ENCODE results near the gene NUDT3.
"Not testable (repeated sequence)": the region's sequence is repeated elsewhere in the genome, so short reads cannot be mapped to it uniquely, and the experiment has no call there.

Gene NUDT3

DNA sequence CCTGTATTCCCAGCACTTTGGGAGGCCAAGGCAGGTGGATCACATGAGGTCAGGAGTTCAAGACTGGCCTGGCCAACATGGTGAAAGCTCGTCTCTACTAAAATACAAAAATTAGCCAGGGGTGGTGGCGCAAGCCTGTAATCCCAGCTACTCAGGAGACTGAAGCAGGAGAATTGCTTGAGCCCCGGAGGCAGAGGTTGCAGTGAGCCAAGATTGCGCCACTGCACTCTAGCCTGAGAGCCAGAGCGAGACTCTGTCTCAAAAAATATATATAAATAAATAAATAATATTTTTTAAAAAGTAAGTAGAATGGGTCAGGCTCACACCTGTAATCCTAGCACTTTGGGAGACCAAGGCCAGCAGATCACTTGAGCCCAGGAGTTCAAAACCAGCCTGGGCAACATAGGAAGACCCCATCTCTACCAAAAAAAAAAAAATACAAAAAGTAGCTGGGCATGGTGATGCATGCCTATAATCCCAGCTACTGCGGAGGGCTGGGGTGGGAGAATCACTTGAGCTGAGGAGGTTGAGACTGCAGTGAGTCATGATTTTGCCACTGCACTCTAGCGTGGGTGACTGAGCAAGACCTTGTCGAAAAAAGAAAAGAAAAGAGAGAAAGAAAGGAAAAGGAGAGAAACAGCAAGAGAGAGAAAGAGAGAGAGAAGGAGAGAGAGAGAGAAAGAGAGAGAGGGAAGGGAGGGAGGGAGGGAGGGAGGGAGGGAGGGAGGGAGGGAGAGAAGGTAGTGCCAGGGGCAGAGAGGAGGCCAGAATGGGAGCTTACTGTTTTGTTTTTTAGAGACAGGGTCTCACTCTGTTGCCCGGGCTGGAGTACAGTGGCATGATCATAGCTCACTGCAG, 26.5 kb downstream of the NUDT3 start:
- FAIRE-seq = not testable (repeated sequence)

DNA sequence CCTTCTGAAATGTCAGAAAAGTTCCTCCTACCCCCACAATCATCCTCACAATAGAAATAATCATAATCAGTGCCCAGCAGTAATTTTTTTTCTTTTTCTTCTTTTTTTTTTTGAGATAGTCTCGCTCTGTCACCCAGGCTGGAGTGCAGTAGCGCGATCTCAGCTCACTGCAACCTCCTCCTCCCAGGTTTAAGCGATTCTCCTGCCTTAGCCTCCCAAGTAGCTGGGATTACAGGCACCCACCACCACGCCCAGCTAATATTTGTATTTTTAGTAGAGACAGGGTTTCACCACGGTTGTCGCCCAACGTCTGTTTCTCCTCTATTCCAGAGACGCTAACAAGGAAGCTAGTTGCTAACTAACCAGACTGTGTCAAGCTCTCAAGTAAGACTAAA, 28.8 kb downstream of the NUDT3 start:
- FAIRE-seq = not testable (repeated sequence)

DNA sequence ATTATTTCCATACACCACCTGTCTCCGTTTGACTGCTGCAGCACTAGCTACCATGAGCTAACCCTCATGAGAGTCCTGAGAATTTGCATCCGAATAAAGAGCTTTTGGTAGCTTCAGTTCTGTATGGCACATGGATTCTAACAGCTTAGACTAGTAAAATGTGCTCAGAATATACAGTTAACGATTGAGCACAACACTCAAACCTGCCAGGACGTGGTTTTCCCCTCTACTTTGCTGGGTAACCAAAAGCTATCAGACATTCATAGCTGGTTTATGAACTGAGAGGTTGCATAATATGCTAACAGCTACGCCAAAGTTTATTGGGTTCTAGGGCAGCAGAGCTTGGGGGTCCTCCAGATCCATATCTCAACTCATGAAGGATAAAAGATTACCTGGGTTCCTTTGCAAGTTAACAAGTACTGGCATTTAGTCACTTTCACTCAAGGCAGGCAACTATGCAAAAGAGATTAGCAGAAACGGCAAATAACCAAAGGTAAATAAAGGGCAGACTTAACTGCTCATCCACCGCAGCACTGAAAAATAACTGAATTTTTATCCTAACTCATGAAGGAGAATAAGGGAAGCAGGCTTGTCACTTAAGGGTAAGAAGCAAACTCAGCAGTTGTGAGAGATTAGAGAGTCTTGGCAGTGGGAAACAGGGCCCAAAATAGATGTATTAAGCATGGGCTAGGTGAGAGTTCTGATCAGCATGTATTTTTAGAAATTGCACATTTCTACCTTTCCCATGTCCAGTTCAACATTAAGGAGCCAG, 29.4 kb downstream of the NUDT3 start:
- FAIRE-seq = no peak

DNA sequence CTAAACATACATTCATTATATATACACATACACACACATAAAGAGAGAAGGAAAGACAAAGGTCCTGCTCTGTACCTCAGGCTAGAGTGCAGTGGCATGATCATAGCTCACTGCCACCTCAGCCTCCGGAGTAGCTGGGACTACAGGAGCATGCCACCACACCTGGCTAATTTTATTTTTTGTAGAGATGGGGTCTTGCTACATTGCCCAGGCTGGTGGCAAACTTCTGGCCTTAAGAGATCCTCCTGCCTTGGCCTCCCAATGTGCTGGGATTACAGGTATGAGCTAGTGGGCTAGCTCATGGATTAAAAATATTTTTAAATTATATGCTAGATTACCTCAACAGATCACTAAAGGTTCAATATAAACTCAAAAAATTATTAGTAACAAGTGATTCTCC, 30.3 kb downstream of the NUDT3 start:
- no peak for FAIRE-seq

DNA sequence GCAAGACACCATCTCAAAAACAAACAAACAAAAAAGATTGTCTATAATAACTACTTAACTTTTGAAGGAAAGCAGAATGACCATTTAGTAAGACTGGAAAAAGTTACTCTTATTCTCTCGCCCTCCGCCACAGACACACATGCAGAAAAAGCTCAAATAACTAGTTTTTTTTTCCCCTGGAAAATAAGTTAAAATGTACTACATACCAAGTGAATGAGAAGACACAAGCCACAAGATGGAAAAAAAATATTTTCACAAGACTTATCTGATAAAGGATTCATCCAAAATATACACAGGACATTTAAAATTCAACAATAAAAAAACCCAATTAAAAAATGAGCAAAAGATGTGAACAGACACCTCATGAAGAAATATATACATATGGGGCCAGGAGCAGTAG, 31.9 kb downstream of the NUDT3 start:
- FAIRE-seq = no peak

DNA sequence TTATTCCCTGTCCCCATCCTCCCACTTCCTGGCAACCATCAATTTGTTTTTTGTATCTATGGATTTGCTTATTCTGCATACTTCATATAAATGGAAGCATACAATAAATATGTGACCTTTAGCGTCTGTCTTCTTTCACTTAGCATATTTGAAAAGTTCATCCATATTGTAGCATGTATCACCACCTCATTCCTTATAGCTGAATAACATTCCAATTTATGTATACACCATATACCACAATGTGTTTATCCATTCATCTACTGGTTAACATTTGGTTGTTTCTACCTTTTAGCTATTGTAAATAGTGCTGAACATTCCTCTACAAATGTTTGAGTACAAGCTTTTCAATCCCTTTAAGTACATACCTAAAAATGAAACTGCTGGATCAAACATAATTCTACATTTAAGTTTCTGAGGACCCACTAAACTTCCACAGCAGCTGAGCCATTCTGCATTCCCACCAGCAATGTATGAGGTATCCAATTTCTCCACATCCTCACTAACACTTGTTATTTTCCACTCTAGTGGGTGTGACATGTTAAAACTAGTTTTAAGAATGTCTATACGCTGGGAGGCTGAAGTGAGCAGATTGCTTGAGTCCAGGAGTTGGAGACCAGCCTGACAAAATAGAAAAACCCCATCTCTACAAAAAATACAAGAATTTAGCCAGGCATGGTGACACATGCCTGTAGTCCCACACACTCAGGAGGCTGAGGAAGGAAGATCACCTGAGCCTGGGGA, 32.9 kb downstream of the NUDT3 start:
- no peak for FAIRE-seq

DNA sequence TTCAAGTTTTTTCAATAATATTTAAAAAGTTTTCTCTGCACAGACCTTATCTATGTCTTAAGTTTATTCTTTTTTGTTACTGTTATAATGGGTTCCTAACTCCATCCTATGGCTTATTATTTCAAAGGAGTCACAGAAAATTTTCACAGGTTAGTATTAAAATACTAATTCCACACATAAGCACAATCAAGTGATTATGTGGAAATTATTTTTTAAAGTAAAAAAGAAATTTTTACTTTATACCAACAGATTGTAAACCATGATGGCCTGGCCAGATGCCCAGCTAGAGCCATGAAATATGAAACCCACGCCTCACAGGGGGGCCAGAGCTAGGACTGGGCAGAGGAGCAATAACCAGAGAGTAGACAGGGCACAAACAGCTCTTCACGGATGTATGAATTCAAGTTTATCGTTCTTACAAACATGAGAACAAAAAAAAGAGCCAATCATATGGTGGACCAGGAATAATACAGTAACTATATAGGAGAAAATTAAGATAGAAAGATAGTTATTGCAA, 34.0 kb downstream of the NUDT3 start:
- FAIRE-seq = no peak

DNA sequence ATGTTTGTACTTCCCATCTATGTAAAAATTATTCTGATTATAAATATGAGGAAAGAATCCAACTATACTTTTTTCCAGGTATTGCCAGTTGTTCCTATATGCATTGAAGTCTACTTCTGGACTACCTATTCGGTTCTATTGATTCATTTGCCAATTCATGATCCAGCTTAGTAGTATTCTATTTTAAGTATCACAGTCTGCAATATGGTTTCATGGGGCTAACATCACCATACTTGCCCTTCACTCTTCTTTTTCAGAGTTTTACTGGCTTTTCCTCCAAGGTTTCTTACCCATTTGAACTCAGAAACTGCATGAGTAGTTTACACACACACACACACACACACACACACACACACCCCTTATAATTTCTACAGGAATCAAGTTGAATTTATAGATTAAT, 34.5 kb downstream of the NUDT3 start:
- no peak for FAIRE-seq

DNA sequence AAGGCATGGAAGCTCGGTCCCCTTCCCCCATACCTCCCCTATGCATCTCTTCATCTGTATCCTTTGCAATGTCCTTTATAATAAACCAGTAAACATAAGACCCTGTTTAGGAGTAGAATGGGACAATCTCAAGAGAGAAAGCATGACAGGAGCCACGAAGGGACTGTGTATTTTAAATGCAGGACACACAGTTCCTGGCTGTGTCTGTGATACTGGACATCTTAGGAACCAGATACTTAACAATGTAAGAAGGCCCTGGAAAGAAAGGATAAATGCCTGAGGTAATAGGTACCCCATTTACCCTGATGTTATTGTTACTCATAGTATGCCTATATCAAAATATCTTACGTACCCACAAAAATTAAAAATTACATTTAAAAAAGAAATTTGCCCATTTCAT, 36.6 kb downstream of the NUDT3 start:
- FAIRE-seq = peak; percentile 47

DNA sequence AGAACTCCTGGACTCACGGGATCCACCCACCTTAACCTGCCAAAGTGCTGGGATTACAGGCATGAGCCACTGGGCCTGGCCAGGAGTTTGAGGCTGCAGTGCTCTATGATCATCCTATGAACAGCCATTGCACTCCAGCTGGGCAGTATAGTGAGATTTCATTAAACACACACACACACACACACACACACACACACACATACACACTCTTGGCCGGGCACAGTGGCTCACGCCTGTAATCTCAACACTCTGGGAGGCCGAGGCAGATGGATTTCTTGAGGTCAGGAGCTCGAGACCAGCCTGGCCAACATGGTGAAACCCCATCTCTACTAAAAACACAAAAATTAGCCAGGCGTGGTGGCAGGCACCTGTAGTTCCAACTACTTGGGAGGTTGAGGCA, 38.2 kb downstream of the NUDT3 start:
- not testable (repeated sequence) for FAIRE-seq

DNA sequence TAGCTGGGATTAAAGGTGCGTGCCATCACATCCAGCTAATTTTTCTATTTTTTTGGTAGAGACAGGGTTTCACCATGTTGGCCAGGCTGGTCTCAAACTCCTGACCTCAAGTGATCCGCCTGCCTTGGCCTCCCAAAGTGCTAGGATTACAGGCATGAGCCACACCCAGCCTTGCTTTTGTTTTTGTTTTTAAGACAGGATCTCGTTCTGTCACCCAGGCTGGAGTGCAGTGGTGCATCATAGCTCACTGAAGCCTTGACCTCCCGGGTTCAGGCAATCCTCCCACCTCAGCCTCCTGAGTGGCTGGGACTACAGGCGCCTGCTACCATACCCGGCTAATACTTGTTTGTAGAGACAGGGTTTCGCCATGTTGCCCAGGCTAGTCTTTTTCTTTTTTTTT, 38.9 kb downstream of the NUDT3 start:
- FAIRE-seq = not testable (repeated sequence)

DNA sequence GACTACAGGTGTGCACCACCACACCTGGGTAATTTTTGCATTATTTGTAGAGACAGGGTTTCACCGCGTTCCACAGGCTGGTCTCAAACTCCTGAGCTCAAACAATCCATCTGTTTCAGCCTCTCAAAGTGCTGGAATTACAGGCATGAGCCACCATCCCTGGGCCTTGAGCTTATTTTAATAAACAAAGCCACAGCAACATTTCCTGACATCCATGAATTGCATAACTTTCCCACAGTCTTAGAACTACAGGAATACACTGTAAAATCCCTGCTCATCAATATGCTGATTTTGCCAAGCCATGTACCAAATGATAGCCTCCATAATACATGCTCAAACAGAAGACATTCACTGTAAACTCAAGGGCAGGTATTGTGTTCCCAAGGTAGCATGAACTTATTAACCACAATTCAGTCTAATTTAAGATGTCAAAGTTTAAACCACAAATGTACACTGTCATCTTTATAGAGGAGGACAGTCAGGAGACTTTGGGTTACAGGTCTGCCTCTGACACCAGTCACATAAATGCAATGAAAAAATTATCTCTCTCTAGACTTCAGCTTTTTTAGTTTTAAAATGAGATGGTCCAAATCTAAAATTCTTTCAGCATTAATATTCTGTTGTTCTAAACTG, 40.0 kb downstream of the NUDT3 start:
- no peak for FAIRE-seq

DNA sequence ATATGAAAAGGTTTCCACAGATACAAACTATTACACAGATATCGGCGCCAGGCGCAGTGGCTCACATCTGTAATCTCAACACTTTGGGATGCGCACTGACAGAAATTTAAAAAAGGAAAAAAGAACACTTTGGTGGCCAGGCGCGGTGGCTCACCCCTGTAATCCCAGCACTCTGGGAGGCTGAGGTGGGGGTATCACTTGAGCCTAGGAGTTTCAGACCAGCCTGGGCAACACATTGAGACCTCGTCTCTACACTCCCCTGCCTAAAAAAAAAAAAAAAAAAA, 41.6 kb downstream of the NUDT3 start:
- FAIRE-seq = no peak

DNA sequence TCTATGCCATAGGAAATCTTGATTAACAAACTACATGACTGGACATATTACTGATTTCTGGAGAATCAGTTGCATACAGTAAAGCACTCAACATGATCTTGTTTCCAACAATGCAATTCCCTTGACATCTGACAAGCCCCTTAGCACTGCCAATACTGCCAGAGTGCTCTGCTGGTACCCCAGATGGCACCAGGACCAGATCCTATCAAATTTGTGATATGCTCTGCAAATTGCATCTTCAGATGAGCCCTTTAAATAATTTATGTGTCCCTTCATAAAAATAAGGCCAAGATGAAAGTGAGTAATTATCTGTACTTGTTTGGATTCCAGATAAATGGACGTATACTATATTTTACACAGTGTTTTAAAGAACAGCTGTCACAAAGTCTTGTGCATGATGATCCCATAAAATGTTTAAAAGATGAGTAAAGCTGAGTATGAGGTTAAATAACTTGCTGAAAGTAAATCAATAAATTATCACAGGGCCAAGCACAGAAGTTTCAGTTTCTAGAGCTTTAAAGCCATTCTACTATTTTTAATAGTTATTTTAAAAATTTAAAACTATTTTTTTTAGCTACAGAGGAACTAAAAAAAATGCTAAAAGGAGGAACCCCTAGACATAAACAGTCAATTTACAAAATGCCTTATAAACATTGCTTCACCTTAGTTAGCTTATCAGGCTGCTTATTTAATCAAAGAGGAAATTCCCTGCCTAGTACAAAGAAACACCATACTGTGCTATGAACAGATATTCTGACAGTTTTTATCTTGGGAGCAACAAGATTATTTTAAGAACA, 42.1 kb downstream of the NUDT3 start:
- FAIRE-seq = no peak

DNA sequence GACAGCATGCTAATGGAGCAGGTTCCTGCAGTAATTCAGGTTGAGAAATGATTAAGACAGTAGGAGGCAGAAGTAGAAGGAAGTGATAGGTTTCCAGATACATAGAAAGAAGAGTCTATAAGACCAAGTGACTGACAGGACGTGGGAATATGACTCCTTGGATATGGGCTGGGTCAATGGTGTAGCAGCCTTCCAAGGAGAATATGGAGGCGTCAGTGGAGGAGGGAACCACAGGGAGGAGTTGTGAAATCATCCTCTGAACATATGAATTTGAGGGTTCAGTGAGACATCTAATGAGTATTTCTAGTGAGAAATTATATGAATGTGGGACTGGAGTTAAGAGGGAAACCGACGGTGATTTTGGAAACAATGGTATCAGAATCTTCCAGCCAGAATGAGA, 43.3 kb downstream of the NUDT3 start:
- no peak for FAIRE-seq

DNA sequence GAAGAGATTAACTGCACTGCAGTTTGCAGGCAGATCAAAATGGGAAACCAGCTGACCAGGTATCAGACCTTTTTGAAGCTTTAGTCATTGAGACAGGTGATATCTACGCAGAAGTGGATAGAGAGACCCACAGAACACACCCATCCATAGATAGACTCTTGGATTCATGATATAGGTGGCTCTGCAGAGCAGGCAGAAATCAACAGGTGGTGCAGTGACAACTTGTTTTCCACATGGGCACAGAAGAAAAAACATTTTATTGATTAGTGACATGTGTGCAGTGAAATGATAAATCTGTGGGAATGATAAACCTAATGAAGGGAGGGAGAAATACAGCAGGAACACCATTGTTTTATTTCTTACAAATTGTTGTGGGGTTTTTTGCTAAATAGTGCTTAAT, 45.2 kb downstream of the NUDT3 start:
- no peak for FAIRE-seq

DNA sequence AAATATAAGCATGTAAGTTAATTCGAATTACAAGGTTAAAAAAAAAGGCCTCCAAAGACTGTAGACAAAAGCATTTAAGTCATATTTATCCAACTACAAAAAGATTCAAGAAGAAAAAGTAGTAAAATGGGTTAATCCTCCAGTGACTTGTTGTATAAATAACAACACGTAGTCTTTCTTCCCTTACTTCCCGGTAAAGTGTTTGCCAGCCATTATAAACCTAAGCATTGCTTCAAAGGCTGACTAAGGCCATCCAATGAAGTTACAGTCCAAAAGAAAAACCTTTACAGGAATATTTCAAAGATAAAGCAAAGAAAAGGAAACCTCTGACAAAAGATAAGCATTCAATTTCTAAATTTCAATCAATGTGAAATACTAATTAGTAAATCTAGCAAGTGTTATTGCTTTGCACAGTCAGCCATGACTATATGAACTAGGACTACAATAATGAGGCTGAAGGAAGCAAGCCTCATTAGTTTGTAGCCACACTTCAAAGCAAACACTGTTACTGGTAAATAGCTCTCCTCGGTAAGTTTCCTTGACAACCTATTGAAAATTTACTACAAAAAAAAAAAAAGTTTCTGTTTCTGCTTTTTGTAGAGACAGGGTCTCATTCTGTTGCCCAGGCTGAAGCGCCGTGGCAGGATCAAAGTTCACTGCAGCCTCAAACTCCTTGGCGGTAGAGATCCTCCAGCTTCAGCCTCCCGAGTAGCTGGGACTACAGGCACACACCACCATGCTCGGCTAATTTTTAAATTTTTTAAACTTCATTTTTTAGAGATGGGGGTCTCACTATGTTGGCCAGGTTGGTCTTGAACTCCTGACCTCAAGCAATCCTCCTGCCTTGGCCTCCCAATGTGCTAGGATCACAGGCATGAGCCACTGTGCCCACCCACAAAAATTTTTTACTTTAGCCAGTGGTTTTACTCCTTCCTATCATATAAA, 46.0 kb downstream of the NUDT3 start:
- FAIRE-seq = no peak

DNA sequence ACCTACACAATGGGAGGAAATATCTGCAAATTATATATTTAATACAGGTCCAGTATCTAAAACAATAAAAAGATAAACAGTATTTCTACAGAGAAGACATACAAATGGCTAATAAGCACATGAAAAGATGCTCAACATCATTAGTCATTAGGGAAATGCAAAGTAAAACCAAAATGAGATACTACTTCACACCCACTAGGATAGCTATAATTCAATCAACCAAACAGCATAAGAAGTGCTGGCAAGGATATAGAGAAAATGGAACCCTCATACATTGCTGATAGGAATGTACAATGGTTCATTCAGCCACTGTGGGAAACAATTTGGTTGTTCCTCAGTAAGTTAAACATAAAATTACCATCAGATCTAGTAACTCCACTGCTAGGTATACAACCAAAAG, 48.7 kb downstream of the NUDT3 start:
- FAIRE-seq = no peak

DNA sequence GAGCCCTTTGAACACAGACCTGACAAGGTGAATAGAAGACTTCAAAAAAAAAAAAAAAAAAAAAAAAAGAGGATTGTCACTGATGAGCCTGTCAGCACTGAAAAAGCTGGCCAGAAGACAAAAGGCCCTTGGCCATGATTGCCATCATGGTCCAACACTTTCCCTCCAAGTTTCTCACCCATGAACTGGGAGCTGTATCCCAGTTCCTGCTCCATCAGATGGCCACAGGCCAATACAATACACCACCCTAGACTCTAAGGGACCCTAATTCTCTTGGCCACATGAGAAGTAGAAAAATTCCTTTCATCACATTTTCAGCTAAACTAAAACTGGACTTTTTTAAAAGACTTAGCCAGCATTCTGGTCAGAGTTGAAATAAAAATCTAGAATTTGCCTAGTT, 50.2 kb downstream of the NUDT3 start:
- FAIRE-seq = no peak

DNA sequence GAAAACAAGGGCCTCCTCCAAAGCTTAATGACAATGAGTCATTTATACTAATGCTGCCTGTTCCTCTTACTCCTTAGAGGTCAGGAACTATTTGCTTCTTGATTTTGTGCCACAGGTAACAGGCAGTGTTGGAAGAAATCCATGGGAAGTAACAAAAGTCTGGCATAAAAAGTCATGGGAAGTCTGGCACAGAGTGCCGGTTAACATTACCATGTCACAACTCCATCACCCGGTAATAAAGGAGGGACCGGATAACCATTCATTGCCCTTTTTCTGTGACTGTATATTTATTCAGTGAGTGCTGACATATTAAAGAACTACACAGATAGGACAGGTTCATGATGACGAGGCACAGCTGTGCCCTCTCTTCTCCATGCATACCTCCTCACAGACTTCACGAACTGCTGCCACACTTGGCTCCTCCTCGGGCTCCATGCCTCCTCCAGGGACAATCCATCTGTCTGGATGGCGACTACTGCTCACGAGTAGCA, 50.9 kb downstream of the NUDT3 start:
- no peak for FAIRE-seq

DNA sequence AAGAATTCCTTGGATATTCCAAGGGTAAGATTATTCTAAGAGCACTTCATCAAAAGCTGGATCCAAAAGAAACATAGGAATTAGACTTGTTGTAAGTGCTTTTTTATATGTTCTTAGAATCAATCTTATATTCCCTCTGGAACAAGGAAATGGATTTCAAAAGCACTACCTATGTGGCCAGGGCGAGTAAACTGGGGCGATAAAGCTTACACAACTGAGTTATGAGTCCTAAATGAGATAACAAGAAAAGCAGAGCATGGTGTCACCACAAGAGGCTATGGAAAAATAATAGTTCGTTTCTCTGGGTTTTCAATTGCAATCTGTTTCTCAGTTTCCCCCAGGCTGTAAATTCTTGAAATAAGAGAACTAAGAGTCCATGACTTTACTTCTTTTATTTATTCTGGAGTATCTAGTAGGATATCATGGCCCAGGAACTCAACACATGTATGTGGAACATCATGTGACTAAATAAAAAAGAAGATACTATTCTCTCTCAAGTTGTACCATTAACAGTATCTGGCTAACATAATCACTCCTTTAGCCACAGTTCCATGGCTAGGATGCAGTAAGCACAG, 51.5 kb downstream of the NUDT3 start:
- no peak for FAIRE-seq
